C4-2B (cell line): Measurements from ENCODE around the gene LNP1.

Source experiments
- ZFX ChIP-seq: fragments of 450-650 bp; IDR thresholded peaks from 2 replicates; pipeline ENCODE4 v1.6.1; 2017
- TF ChIP-seq, protein P1 (sequence below): fragments of 450-650 bp; conservative IDR thresholded peaks from 2 replicates; pipeline ENCODE4 v1.5.1; 2017; ENCODE audit warnings: mild to moderate bottlenecking

DNA sequence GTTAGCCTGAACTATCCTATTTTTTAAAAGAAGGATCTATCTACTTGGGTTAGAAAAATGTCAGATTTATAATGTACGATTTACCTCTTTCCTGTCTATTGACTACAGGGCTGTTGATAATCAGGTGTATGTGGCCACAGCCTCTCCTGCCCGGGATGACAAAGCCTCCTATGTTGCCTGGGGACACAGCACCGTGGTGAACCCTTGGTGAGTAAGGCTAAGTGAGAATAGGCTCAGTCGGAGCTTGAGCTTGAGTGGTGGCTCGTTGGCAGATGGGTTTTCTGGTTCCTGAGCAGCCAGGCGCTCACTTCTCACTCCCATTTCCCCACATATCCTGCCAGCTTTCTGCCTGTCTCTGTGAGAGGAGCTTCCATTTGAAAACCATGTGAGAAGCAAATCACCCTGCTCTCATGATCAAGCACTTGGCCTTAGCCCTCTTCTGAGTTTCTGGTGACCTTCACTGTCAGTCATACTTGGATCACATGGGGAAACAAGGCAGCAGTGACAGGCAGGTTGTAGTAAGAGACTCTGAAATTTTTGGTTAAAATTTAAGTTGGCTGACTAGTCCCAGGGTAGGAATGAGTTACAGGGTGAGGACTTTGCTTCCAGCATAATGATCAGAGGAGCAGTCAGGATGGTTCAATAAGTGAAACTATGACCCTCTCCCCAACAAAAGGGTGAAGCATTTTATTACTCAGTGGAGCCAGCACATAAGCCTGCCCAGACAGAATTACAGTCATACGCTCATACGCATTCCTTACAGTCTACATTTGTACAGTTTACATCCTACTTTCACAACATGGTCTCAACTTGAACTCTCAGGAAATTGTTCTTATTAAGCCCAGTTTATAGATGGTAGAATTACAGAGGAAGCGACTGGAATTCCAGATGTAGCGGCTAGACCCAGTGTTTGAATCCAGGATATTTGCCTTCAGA is 48.8 kb upstream of the LNP1 start:
- TF ChIP-seq, protein P1, sequence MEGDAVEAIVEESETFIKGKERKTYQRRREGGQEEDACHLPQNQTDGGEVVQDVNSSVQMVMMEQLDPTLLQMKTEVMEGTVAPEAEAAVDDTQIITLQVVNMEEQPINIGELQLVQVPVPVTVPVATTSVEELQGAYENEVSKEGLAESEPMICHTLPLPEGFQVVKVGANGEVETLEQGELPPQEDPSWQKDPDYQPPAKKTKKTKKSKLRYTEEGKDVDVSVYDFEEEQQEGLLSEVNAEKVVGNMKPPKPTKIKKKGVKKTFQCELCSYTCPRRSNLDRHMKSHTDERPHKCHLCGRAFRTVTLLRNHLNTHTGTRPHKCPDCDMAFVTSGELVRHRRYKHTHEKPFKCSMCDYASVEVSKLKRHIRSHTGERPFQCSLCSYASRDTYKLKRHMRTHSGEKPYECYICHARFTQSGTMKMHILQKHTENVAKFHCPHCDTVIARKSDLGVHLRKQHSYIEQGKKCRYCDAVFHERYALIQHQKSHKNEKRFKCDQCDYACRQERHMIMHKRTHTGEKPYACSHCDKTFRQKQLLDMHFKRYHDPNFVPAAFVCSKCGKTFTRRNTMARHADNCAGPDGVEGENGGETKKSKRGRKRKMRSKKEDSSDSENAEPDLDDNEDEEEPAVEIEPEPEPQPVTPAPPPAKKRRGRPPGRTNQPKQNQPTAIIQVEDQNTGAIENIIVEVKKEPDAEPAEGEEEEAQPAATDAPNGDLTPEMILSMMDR, result no peak
- TF ChIP-seq ZFX, result no peak
